SK-MEL-5 (cell line): ENCODE data around the gene SEMA6C. TPM values are rescaled to one million over a fixed set of nuclear protein-coding genes. Genes with fewer than 3 reads are reported as not detected.

Experiments used
- total RNA-seq: library from RNA; depleted of rRNA; stranded (reverse); fragments of >200 nt; shearing (Covaris generic); gene quantifications from 2 replicates; pipeline ENCODE4 v1.2.3, GENCODE V29; 2014; rRNA removed

SEMA6C gene
- total RNA-seq, 1 experiment from 2014 or later, result 1.1 TPM

Other genes with a start within 250 kb of the SEMA6C start
- 46.9 and 49.3 TPM in 2 replicates for gene SETDB1, start 220.3 kb downstream of the SEMA6C start, total RNA-seq
- 133 and 162 TPM in 2 replicates for gene CERS2, start 171.8 kb downstream of the SEMA6C start, total RNA-seq
- 0.48 and 1.1 TPM in 2 replicates for gene ANXA9, start 164.3 kb downstream of the SEMA6C start, total RNA-seq
- gene MINDY1, start 139.7 kb downstream of the SEMA6C start, total RNA-seq, result 11.3 and 13.6 TPM in 2 replicates
- gene PRUNE1, start 138.2 kb downstream of the SEMA6C start, total RNA-seq, result 13.9 and 16.2 TPM in 2 replicates
- gene BNIPL, start 110.0 kb downstream of the SEMA6C start, total RNA-seq, result 0.11 and 0.16 TPM in 2 replicates
- gene C1orf56, start 98.9 kb downstream of the SEMA6C start, total RNA-seq, result 16.0 and 17.9 TPM in 2 replicates
- 95.8 and 99.9 TPM in 2 replicates for gene CDC42SE1, start 87.0 kb downstream of the SEMA6C start, total RNA-seq
- 3.5 and 3.6 TPM in 2 replicates for gene MLLT11, start 86.2 kb downstream of the SEMA6C start, total RNA-seq
- 6.7 and 8.1 TPM in 2 replicates for gene GABPB2, start 75.9 kb downstream of the SEMA6C start, total RNA-seq
- gene TNFAIP8L2, start 10.0 kb upstream of the SEMA6C start, total RNA-seq, result not detected in 2 replicates
- 17.7 and 22.1 TPM in 2 replicates for gene LYSMD1, start 19.3 kb upstream of the SEMA6C start, total RNA-seq
- gene SCNM1, start 19.5 kb upstream of the SEMA6C start, total RNA-seq, result 90.9 and 110 TPM in 2 replicates
- gene TMOD4, start 29.4 kb upstream of the SEMA6C start, total RNA-seq, result 0.80 and 1.2 TPM in 2 replicates
- 116 and 133 TPM in 2 replicates for gene VPS72, start 43.6 kb upstream of the SEMA6C start, total RNA-seq
- 54.5 and 57.0 TPM in 2 replicates for gene PIP5K1A, start 51.9 kb upstream of the SEMA6C start, total RNA-seq
- 370 and 398 TPM in 2 replicates for gene PSMD4, start 108.1 kb upstream of the SEMA6C start, total RNA-seq
- gene ZNF687, start 135.7 kb upstream of the SEMA6C start, total RNA-seq, result 29.0 and 31.0 TPM in 2 replicates
- 49.4 and 49.6 TPM in 2 replicates for gene PI4KB, start 180.8 kb upstream of the SEMA6C start, total RNA-seq
- gene RFX5, start 200.6 kb upstream of the SEMA6C start, total RNA-seq, result 102 and 125 TPM in 2 replicates
- gene SELENBP1, start 226.1 kb upstream of the SEMA6C start, total RNA-seq, result 1.4 and 2.6 TPM in 2 replicates